Measurements from ENCODE around the gene NT5E.
"Not testable (repeated sequence)": the region's sequence is repeated elsewhere in the genome, so short reads cannot be mapped to it uniquely, and the experiment has no call there.

Gene NT5E

GRCh38 chr6:85494547-85495536 is 45.0 kb downstream of the NT5E start:
- DNase-seq: no peak

- DNase-seq: no peak
Observed at GRCh38 chr6:85496009-85496579, 46.2 kb downstream of the NT5E start.

GRCh38 chr6:85496856-85497255 is 47.0 kb downstream of the NT5E start:
- DNase-seq: no peak

GRCh38 chr6:85498596-85499258 is 48.8 kb downstream of the NT5E start:
- no peak for DNase-seq

GRCh38 chr6:85506441-85507093 is 56.7 kb downstream of the NT5E start:
- no peak for DNase-seq

GRCh38 chr6:85516168-85516567 is 66.3 kb downstream of the NT5E start:
- no peak for DNase-seq

GRCh38 chr6:85524281-85524680 is 74.4 kb downstream of the NT5E start:
- not testable (repeated sequence) for DNase-seq

- DNase-seq: no peak
Observed at GRCh38 chr6:85537055-85537494, 87.2 kb downstream of the NT5E start.

- no peak for DNase-seq
Observed at GRCh38 chr6:85544776-85545175, 94.9 kb downstream of the NT5E start.

All from NK-92 treated with Interleukin-12 subunit alpha and Interleukin-12 subunit beta, amount 100 ng/mL, for 24 hours (cell line).